ENCODE measurements around the gene POTEE.
"Not testable (repeated sequence)": the region's sequence is repeated elsewhere in the genome, so short reads cannot be mapped to it uniquely, and the experiment has no call there.

Gene POTEE

DNA sequence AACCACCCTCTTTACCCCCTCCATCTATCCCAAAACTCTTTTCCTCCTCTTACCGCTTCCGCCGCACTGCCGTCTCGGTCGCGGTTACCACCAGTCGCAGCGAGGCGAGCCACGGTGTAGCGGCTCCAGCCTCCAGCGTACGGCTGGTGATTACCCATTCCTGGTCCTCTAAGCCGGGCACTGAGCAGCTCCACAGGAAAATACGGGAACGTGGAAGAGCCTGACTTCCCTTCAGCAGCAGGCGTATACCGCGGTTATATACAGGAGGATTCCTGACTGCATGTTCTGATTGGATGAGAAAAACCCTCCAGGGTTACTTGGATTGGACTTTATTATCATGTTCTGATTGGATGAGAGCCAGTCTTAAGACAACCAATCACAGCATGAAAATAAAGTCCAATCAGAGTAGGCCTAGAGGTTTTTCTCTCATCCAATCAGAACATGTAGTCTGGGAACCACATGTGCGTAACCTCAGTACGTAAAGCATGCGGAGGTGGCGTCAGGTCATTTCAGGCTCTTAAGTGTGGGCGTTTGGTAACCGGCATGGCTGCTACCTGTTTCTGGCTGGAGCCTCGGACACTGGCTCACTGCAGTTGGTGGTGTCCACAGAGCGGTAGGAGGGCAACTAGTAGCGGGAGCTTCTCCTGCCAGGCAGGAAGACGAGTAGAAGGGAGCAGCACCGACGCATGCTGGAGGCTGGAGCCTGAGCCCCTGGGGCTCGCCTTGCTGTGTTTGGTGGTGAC, at the start of gene POTEE:
Gene POTEE, plus strand, starts transcription at position 507 of the 743 bp plus-strand sequence. CDS start 8,867 bp downstream, outside the sequence.
- in situ Hi-C loops (cut with HindIII; ENCODE audit: low sequenced_read_pairs): not testable (repeated sequence)

- in situ Hi-C loops (cut with HindIII; ENCODE audit: low sequenced_read_pairs): not testable (repeated sequence)
Measured at GRCh38 chr2:131165562-131165961, 43.8 kb upstream of the POTEE start.

- in situ Hi-C loops (cut with HindIII; ENCODE audit: low sequenced_read_pairs): no loop called here
Measured at GRCh38 chr2:131168538-131168937, 40.8 kb upstream of the POTEE start.

GRCh38 chr2:131178050-131178449, 31.3 kb upstream of the POTEE start:
- in situ Hi-C loops (cut with HindIII; ENCODE audit: low sequenced_read_pairs): not testable (repeated sequence)

- in situ Hi-C loops (cut with HindIII; ENCODE audit: low sequenced_read_pairs): not testable (repeated sequence)
Measured at GRCh38 chr2:131178721-131179418, 30.5 kb upstream of the POTEE start.

- in situ Hi-C loops (cut with HindIII; ENCODE audit: low sequenced_read_pairs): not testable (repeated sequence)
Measured at GRCh38 chr2:131181451-131181850, 27.9 kb upstream of the POTEE start.

DNA sequence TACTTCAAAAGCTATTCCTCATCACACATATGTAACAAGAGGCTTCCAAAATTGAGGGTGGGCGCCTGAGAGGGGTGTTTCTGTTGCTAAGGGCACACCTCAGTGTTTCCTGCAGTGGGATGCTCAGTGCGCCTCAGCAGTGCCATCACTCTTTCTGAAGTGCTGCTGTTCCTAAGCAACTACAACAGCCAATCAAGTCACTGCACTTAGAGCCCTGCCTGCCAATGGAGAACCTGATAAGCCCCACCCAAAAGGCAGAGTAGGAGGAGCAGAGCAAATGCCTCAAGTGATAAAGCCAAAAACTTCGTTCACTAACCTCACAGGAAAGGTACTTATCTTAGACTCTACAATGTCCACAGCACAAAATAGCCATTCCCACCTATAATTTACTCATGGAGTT, 15.9 kb upstream of the POTEE start:
- in situ Hi-C loops (cut with HindIII; ENCODE audit: low sequenced_read_pairs): not testable (repeated sequence)

DNA sequence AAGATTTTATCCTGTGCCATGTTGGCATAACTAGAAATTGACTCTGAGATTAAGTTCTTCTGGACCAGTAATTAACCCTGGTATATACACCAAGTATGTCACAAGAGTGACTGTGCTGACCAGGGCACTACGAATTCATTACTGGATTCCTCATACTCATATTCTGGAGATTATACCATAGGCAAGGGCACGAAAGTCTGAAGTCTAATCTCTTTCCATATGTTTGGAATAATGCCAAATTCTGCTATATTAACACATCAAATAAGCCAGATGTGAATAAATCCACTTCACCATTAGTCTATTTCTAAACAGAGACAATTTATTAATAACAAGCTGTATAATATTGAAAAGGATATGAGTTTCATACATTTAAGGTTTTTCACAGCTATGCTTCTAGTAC, 13.2 kb upstream of the POTEE start:
- in situ Hi-C loops (cut with HindIII; ENCODE audit: low sequenced_read_pairs): not testable (repeated sequence)

DNA sequence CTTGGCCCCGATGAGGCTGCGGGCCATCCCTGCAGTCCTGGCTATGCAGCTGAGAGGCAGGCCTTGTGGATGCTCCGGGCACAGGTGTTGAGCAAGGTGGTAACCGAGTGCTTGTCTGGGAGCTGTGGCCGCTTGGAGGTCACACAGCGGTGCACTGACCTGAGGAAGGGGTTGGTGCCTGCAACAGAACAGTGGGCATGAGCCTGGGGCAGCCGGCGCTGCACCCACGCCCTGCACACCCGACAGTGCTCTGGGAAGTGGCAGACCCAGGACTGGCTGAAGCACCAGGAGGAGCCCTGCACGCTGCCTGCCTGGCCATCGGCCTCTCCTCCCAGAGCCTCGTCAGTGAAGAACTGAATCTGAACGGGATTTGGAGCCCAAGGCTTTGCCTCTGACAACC, 8.2 kb upstream of the POTEE start:
- in situ Hi-C loops (cut with HindIII; ENCODE audit: low sequenced_read_pairs): no loop called here

DNA sequence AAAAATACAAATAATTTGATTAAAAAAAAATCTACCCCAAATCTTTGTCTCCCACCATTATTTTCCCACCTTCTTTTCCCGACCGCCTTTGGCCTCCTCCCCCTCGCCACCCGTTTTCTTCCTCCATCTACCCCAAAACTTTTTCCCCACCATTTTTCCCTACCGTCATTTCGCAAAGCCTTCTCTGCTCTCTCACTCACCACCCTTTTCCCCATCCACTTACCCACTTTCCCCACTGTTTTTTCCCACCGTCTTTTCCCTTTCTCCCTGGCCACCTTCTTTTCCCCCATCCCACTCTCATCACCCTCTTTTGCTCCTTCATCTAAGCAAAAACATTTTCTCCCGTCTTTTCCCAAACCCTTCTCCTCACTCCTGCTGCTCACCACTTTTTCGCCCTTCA, 1.5 kb upstream of the POTEE start:
- in situ Hi-C loops (cut with HindIII; ENCODE audit: low sequenced_read_pairs): not testable (repeated sequence)

DNA sequence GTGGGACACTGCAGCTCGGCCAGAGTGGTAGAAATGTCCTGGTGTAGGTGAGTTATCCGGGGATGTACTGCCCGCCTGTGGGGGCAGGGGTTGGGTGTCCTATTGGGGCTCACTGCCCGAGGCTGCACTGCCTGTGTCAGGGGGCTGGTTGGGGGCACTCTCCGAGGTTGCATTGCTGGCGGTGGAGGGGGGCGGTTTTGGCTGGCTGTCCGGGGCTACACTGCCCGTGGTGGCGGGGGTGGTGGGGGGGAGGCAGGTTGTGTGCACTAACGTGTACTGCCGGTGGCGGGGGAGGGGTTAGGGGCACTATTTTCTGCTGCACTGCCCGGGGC, 403 bp downstream of the POTEE start:
- in situ Hi-C loops (cut with HindIII; ENCODE audit: low sequenced_read_pairs): not testable (repeated sequence)

DNA sequence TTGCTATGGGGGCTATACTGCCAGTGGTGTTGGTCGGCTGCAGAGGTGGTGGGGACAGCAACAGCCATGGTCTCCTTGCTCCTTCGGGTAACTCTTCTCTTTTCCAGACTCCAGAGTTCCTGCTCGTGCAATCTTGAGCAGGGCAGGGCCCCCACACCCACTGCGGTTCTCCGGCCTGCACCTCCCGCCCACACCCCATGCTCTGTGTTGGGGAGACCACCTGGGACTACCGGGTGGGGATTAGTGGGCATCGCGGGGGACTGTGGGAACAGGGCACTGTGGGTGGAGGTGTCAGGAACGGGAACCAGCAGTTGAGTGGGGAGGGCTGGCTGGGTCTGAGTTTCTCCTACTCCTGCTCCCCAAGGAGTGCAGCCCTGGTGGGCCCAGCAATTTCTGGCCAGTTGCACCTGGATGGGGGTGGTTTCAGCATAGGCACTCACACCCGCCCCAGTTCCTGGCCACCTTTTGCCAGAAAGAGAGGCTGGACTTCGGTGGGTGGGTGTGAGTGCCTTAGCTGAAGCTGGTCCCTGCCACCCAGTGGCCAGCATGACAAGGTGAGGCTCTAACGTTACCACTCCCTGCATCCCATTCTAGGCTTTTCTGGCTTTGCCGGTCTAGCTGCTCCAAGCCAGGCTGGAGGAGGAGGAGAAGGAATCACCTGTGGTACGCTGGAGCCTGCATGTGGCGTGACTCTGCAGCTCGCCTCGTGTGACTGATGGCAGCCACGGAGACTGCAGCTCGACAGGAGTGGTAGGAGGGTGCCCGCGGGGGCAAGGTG, 1.3 kb downstream of the POTEE start:
- in situ Hi-C loops (cut with HindIII; ENCODE audit: low sequenced_read_pairs): not testable (repeated sequence)

DNA sequence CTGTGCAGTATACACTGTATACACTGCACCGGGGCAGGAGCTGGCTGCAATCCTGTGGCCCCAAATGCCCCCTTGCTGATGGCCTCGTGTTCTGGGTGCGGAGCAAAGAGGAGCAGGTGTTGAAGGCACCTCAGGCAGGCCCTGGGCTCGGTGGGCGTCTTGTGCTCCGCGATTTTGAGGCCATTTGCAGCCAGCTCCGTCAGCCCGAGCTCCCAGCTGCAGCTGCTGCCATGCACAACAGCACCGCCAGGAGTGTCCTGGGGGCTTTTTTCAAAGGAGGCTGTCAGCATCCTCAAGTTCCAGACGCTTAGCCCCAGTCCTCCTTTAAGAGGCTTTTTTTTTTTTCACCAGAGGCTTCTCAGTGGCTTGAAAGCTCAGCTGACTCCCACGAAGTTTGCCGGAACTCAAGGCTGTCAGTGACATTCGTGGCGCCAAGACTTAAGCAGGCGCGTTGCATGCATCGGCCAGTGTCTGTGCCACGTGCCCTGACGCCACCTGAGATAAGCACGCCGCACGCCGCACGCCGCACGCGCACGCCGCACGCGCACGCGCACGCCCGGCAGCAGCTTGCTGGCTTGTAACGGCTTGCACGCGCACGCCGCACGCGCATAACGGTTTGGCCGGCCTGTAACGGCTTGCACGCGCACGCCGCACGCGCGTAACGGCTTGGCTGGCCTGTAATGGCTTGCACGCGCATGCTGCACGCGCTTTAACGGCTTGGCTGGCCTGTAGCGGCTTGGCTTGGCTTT, 8.1 kb downstream of the POTEE start:
- in situ Hi-C loops (cut with HindIII; ENCODE audit: low sequenced_read_pairs): not testable (repeated sequence)

DNA sequence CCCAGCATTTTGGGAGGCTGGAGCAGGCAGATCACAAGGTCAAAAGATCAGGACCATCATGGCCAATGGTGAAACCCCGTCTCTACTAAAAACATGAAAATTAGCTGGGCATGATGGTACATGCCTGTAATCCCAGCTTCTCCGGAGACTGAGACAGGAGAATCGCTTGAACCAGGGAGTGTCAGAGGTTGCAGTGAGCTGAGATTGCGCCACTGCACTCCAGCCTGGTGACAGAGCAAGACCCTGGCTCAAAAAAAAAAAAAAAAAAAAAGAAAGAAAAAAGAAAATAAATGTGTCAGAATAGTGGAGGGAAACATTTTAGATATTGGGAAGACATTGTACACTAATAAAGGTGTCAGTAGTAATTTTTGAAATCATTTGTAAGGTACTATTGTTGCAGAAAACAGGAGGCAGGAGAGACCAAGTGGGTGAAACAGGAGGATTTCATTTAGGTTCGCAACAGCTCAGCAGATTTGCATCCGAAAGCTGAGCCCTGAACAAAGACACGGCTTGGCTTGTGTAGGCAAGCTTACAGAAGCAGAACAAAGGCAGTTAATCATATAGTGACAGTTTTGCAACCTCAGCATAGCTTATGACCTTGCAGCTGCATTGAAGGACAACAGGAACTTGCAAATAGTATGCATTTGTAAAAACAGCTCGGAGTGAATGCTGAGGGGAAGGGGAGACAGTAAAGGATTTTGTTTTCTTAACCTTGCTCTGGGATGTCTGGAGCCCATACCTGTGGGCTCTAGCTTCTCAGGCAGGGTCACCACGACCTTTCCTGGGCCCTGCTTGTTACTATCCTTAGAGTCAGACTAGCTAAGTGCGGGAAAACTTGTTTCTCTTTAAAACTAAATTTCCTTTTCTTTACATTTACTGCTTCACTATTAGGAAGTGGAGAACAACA, 26.5 kb downstream of the POTEE start:
- in situ Hi-C loops (cut with HindIII; ENCODE audit: low sequenced_read_pairs): not testable (repeated sequence)

All from endothelial cell of hepatic sinusoid (primary cell).